Central memory CD8-positive, alpha-beta T cell (primary cell): Measurements from ENCODE around the gene ISG20.

Source experiments
- ATAC-seq: fragments of 150-1000 bp; cut with Tn5 transposase; replicated peaks from 2 replicates; pipeline ENCODE4 v1.10.0; 2022; ENCODE audit warnings: mild to moderate bottlenecking, moderate FRiP score, moderate number of reproducible peaks; ENCODE audit not compliant: poor library complexity, severe bottlenecking; ENCODE audit errors: extremely low read depth
- DNase-seq, 2 donors: peaks; one replicate each; pipeline ENCODE4 v3.0.0; 2021; ENCODE audit warnings: low spot score in 2 of 2
- H3K27ac Mint-ChIP-seq: one replicate; pipeline ENCODE4 v1.8.0; 2022; ENCODE audit warnings: low read depth, mild to moderate bottlenecking, moderate library complexity, mixed read lengths
- H3K27me3 Mint-ChIP-seq: one replicate; pipeline ENCODE4 v1.8.0; 2022; ENCODE audit warnings: mixed read lengths
- H3K36me3 Mint-ChIP-seq: one replicate; pipeline ENCODE4 v1.8.0; 2022; ENCODE audit warnings: mild to moderate bottlenecking, moderate library complexity, mixed read lengths; ENCODE audit not compliant: insufficient read depth
- H3K4me1 Mint-ChIP-seq: one replicate; pipeline ENCODE4 v1.8.0; 2022; ENCODE audit warnings: mixed read lengths
- H3K4me3 Mint-ChIP-seq: one replicate; pipeline ENCODE4 v1.8.0; 2022; ENCODE audit warnings: mild to moderate bottlenecking, moderate library complexity, mixed read lengths
- H3K9me3 Mint-ChIP-seq: one replicate; pipeline ENCODE4 v1.8.0; 2022; ENCODE audit warnings: mixed read lengths

The ISG20 gene

GRCh38 chr15:88696254-88696653 is 57.4 kb downstream of the ISG20 start:
- Mint-ChIP-seq H3K9me3 (no peaks in the 10 kb centered on the region), H3K36me3 (peaks cover 2% of the 10 kb centered on the region), H3K4me1 (no peaks in the 10 kb centered on the region), H3K4me3 (no peak overlapping the region), H3K27ac (no peak overlapping the region), H3K27me3 (peaks cover 40% of the 10 kb centered on the region)
- ATAC-seq (no peak), DNase-seq (no peak)

GRCh38 chr15:88697276-88697675 is 58.5 kb downstream of the ISG20 start:
- Mint-ChIP-seq H3K9me3 (no peaks in the 10 kb centered on the region), H3K4me3 (no peak overlapping the region), H3K27ac (no peak overlapping the region), H3K27me3 (peaks cover 40% of the 10 kb centered on the region), H3K36me3 (peaks cover 2% of the 10 kb centered on the region), H3K4me1 (no peaks in the 10 kb centered on the region)
- ATAC-seq (no peak), DNase-seq (no peak)

GRCh38 chr15:88699861-88700260 is 61.0 kb downstream of the ISG20 start:
- Mint-ChIP-seq H3K4me3 (no peak overlapping the region), H3K27me3 (peaks cover 48% of the 10 kb centered on the region), H3K9me3 (no peaks in the 10 kb centered on the region), H3K27ac (no peak overlapping the region), H3K36me3 (no peaks in the 10 kb centered on the region), H3K4me1 (no peaks in the 10 kb centered on the region)
- ATAC-seq (no peak), DNase-seq (no peak)

- no peak overlapping the region for H3K4me3 Mint-ChIP-seq
- no peaks in the 10 kb centered on the region for H3K36me3 Mint-ChIP-seq
- peaks cover 56% of the 10 kb centered on the region for H3K27me3 Mint-ChIP-seq
- H3K4me1 Mint-ChIP-seq = peaks cover 2% of the 10 kb centered on the region
- H3K9me3 Mint-ChIP-seq = no peaks in the 10 kb centered on the region
- H3K27ac Mint-ChIP-seq = no peak overlapping the region
- ATAC-seq (no peak), DNase-seq (no peak)
These were observed 61.9 kb downstream of the ISG20 start for GRCh38 chr15:88700716-88701115.

GRCh38 chr15:88701561-88702095 is 62.8 kb downstream of the ISG20 start:
- Mint-ChIP-seq H3K4me1 (peaks cover 8% of the 10 kb centered on the region), H3K27ac (no peak overlapping the region), H3K9me3 (no peaks in the 10 kb centered on the region), H3K36me3 (no peaks in the 10 kb centered on the region), H3K4me3 (no peak overlapping the region), H3K27me3 (peaks cover 65% of the 10 kb centered on the region)
- DNase-seq (no peak), ATAC-seq (no peak)

- ATAC-seq (no peak), DNase-seq (no peak)
- H3K4me3 Mint-ChIP-seq = no peak overlapping the region
- peaks cover 8% of the 10 kb centered on the region for H3K4me1 Mint-ChIP-seq
- H3K9me3 Mint-ChIP-seq = no peaks in the 10 kb centered on the region
- H3K36me3 Mint-ChIP-seq = no peaks in the 10 kb centered on the region
- H3K27me3 Mint-ChIP-seq = peaks cover 68% of the 10 kb centered on the region
- no peak overlapping the region for H3K27ac Mint-ChIP-seq
These were observed 64.2 kb downstream of the ISG20 start for GRCh38 chr15:88702983-88703382.

GRCh38 chr15:88703533-88703932 is 64.7 kb downstream of the ISG20 start:
- ATAC-seq (no peak), DNase-seq (no peak)
- Mint-ChIP-seq H3K27me3 (peaks cover 68% of the 10 kb centered on the region), H3K27ac (no peak overlapping the region), H3K4me1 (peaks cover 8% of the 10 kb centered on the region), H3K4me3 (no peak overlapping the region), H3K36me3 (no peaks in the 10 kb centered on the region), H3K9me3 (no peaks in the 10 kb centered on the region)

GRCh38 chr15:88704791-88705768 is 66.3 kb downstream of the ISG20 start:
- ATAC-seq (no peak), DNase-seq (no peak)
- Mint-ChIP-seq H3K36me3 (no peaks in the 10 kb centered on the region), H3K4me3 (peak overlapping the region; percentile 65), H3K4me1 (peaks cover 8% of the 10 kb centered on the region), H3K27me3 (peaks cover 67% of the 10 kb centered on the region), H3K27ac (no peak overlapping the region), H3K9me3 (no peaks in the 10 kb centered on the region)

- Mint-ChIP-seq H3K9me3 (no peaks in the 10 kb centered on the region), H3K27me3 (peaks cover 72% of the 10 kb centered on the region), H3K4me3 (peak overlapping the region; percentile 65), H3K36me3 (no peaks in the 10 kb centered on the region), H3K4me1 (peaks cover 8% of the 10 kb centered on the region), H3K27ac (no peak overlapping the region)
- ATAC-seq (no peak), DNase-seq (no peak)
These were observed 67.0 kb downstream of the ISG20 start for GRCh38 chr15:88705769-88706165.
